ENCODE measurements around the gene PLA2G6.
A peak's percentile ranks its signal among the peaks of the same experiment; 100 is the strongest.

The PLA2G6 gene

GRCh38 chr22:38181453-38182200, at the start of gene PLA2G6:
TSS of gene PLA2G6 (minus strand) at chr22:38181830. CDS start at chr22:38169426, 12,404 bp downstream.
- peak; percentile 96 for DNase-seq

GRCh38 chr22:38230916-38231315, 49.3 kb upstream of the PLA2G6 start:
- no peak for DNase-seq

GRCh38 chr22:38230108-38230825, 48.6 kb upstream of the PLA2G6 start:
- DNase-seq: peak; percentile 35

- DNase-seq: no peak
Measured at GRCh38 chr22:38228873-38229740, 47.5 kb upstream of the PLA2G6 start.

- no peak for DNase-seq
Measured at GRCh38 chr22:38228326-38228872, 46.8 kb upstream of the PLA2G6 start.

- DNase-seq: no peak
Measured at GRCh38 chr22:38226853-38227649, 45.4 kb upstream of the PLA2G6 start.

- no peak for DNase-seq
Measured at GRCh38 chr22:38223289-38223960, 41.8 kb upstream of the PLA2G6 start.

- DNase-seq: no peak
Measured at GRCh38 chr22:38222797-38223119, 41.1 kb upstream of the PLA2G6 start.

GRCh38 chr22:38221908-38222796, 40.5 kb upstream of the PLA2G6 start:
- no peak for DNase-seq

- DNase-seq: no peak
Measured at GRCh38 chr22:38221407-38221806, 39.8 kb upstream of the PLA2G6 start.

- DNase-seq: no peak
Measured at GRCh38 chr22:38220653-38221386, 39.2 kb upstream of the PLA2G6 start.

- no peak for DNase-seq
Measured at GRCh38 chr22:38220163-38220562, 38.5 kb upstream of the PLA2G6 start.

- DNase-seq: no peak
Measured at GRCh38 chr22:38219632-38220031, 38.0 kb upstream of the PLA2G6 start.

- DNase-seq: peak; percentile 54
Measured at GRCh38 chr22:38218661-38219622, 37.3 kb upstream of the PLA2G6 start.

GRCh38 chr22:38215156-38216038, 33.8 kb upstream of the PLA2G6 start:
- no peak for DNase-seq

- peak; percentile 53 for DNase-seq
Measured at GRCh38 chr22:38214302-38215056, 32.8 kb upstream of the PLA2G6 start.

- DNase-seq: no peak
Measured at GRCh38 chr22:38213990-38214301, 32.3 kb upstream of the PLA2G6 start.

Data from stimulated activated naive CD4-positive, alpha-beta T cell treated with Interleukin-2 at 50 U/mL for 16 hours (primary cell).